ENCODE data around the gene GLRX.

DNA sequence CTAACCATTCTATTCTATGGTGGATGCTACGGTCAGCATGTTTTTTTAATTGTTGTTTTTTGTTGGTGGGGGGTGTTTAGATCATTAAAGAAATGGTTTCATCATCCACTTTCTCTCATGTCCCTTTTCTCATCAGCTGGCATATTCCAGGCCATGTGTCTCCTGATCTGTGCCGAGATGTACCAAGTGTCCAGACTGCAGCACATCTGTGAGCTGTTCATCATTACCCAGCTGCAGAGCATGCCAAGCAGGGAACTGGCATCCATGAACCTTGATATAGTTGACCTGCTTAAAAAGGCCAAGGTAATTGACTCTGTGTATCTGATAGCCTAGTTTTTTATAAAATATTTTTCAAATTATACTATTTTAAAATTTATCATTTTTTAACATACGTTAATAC lies 38.9 kb downstream of the GLRX start:
- TF ChIP-seq, protein P1, sequence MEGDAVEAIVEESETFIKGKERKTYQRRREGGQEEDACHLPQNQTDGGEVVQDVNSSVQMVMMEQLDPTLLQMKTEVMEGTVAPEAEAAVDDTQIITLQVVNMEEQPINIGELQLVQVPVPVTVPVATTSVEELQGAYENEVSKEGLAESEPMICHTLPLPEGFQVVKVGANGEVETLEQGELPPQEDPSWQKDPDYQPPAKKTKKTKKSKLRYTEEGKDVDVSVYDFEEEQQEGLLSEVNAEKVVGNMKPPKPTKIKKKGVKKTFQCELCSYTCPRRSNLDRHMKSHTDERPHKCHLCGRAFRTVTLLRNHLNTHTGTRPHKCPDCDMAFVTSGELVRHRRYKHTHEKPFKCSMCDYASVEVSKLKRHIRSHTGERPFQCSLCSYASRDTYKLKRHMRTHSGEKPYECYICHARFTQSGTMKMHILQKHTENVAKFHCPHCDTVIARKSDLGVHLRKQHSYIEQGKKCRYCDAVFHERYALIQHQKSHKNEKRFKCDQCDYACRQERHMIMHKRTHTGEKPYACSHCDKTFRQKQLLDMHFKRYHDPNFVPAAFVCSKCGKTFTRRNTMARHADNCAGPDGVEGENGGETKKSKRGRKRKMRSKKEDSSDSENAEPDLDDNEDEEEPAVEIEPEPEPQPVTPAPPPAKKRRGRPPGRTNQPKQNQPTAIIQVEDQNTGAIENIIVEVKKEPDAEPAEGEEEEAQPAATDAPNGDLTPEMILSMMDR (IDR thresholded peaks at IDR 0.05): no peak
- TF ChIP-seq POLR2A (IDR thresholded peaks at IDR 0.05): no peak
